Heart left ventricle (tissue), 16 donors: ENCODE measurements around the gene RAI1. TPM values are rescaled to one million over a fixed set of nuclear protein-coding genes. Genes with fewer than 3 reads are reported as not detected.

Experiments
- ATAC-seq, 4 donors: fragments of 200-7000 bp; cut with Tn5 transposase; one replicate each; pipeline ENCODE4 v1.9.1; 2020 to 2022; ENCODE audit warnings: moderate library complexity in 4 of 4, mild to moderate bottlenecking in 3 of 4, moderate number of reproducible peaks in 1 of 4
- DNase-seq, 5 donors: peaks; one replicate each; pipeline ENCODE4 v3.0.0-alpha.2; 2020
- H3K27ac ChIP-seq, 12 donors: fragments of 200-600 bp; sonication (generic) in 4 of 12; one replicate each; pipeline versions ENCODE4 v1.5.0 to v1.8.0; 2016 to 2022; ENCODE audit warnings: mild to moderate bottlenecking in 2 of 12
- H3K27me3 ChIP-seq, 9 donors: fragments of 200-600 bp; sonication (generic) in 2 of 9; one replicate each; pipeline versions ENCODE4 v1.5.1 to v1.8.0; 2016 to 2022; ENCODE audit warnings: mild to moderate bottlenecking in 3 of 9
- H3K36me3 ChIP-seq, 9 donors: fragments of 200-600 bp; sonication (generic) in 2 of 9; one replicate each; pipeline versions ENCODE4 v1.5.0 to v1.8.0; 2018 to 2022; ENCODE audit warnings: mild to moderate bottlenecking in 2 of 9
- H3K4me1 ChIP-seq, 12 donors: fragments of 200-600 bp; sonication (generic) in 4 of 12; one replicate each; pipeline versions ENCODE4 v1.5.0 to v1.8.0; 2016 to 2022; ENCODE audit warnings: mild to moderate bottlenecking in 3 of 12
- H3K4me3 ChIP-seq, 12 donors: fragments of 200-600 bp; sonication (generic) in 4 of 12; one replicate each; pipeline versions ENCODE4 v1.5.0 to v1.8.0; 2017 to 2022; ENCODE audit warnings: mild to moderate bottlenecking in 9 of 12, moderate library complexity in 4 of 12
- H3K9me3 ChIP-seq, 12 donors: fragments of 200-600 bp; sonication (generic) in 4 of 12; one replicate each; pipeline versions ENCODE4 v1.5.0 to v1.8.0; 2016 to 2022; ENCODE audit warnings: mild to moderate bottlenecking in 1 of 12
- POLR2A ChIP-seq, 2 donors: fragments of 450-650 bp; IDR thresholded peaks; one replicate each; pipeline ENCODE4 v1.6.1; 2017; ENCODE audit warnings: antibody characterized with exemption in 2 of 2, mild to moderate bottlenecking in 2 of 2, moderate library complexity in 2 of 2
- WGBS, 4 donors: extraction: QIAGEN DNeasy Blood & Tissue Kit in 2 of 4; methylation state at CpG; one replicate each; pipeline versions ENCODE4 v1.1.5 to v1.1.7; 2013 to 2018; 5-methylcytosine and 5-hydroxymethylcytosine counted together
- intact Hi-C, 10 donors: fragments of 100-400 bp; cut with DNase I; formaldehyde crosslinking; loops; one replicate each; pipeline versions ENCODE4 v1.11.1 to v1.14.2; 2022
- polyA plus RNA-seq, 2 donors: library from polyadenylated mRNA; stranded (reverse); fragments of 200-250 nt; gene quantifications; one replicate each; pipeline ENCODE4 v1.2.3, GENCODE V29; 2013
- total RNA-seq, 9 donors: library from RNA; depleted of rRNA in 2 of 9; stranded (reverse); fragments of >200 nt in 2 of 9; fragmentation: NEBNext Ultra II Directional in 3 of 9; extraction: Animal tissue kit (Norgen Biotek cat#: 25700) in 3 of 9; gene quantifications; one replicate each; pipeline versions ENCODE4 v1.1.0 to v1.2.4, GENCODE V29; 2016 to 2023
- TF ChIP-seq, protein P1 (sequence below), 12 donors: fragments of 200-600 bp; sonication (generic) in 4 of 12; IDR thresholded peaks; one replicate each; pipeline versions ENCODE4 v1.5.0 to v1.8.0; 2018 to 2022; ENCODE audit warnings: antibody characterized with exemption in 12 of 12, mild to moderate bottlenecking in 5 of 12
- donor health status: ischemic (EF 13 %, LVEDD 7.1; RV severe dilation, severe dysfunction).
- donor health status: healthy with polysubstance abuse.
- donor health status: DM: no; HTN: yes; CAD: no.
- donor health status: DM: no; HTN: no; CAD: no.
- donor health status: ischemic (EF 25% LVEDD 6.9; RV normal size, moderate dysfunction).
- donor health status: ischemic (EF 25% LVEDD 5.7; RV mildly dilated, moderate dysfunction).
- donor health status: healthy.
- donor health status: DM: yes; HTN: yes; CAD: no.
- donor health status: ischemic (EF 35%, LVEDD 5.7; RV mildly dilated, moderate dysfunction).
- donor health status: nonischemic (EF 11% LVEDD 7.7; RV severe dilation, severe dysfunction).
- donor health status: DM: yes; HTN: yes; CAD: no.
- donor health status: PGD.
- donor health status: ischemic (EF 29% LVEDD 5.4; RV normal size, mild dysfunction).
- donor health status: nonischemic (EF 23%, LVEDD 6.1; RV moderate dilation, normal function).

The RAI1 gene
- total and polyA plus RNA-seq, 11 donors, result 15.1 to 37.2 (median 20.8) TPM

GRCh38 chr17:17832032-17832363 is 150.7 kb downstream of the RAI1 start:
- H3K4me1 ChIP-seq, result peaks cover 4 to 56% (median 29%) of the 10 kb centered on the region in 12 donors

DNA sequence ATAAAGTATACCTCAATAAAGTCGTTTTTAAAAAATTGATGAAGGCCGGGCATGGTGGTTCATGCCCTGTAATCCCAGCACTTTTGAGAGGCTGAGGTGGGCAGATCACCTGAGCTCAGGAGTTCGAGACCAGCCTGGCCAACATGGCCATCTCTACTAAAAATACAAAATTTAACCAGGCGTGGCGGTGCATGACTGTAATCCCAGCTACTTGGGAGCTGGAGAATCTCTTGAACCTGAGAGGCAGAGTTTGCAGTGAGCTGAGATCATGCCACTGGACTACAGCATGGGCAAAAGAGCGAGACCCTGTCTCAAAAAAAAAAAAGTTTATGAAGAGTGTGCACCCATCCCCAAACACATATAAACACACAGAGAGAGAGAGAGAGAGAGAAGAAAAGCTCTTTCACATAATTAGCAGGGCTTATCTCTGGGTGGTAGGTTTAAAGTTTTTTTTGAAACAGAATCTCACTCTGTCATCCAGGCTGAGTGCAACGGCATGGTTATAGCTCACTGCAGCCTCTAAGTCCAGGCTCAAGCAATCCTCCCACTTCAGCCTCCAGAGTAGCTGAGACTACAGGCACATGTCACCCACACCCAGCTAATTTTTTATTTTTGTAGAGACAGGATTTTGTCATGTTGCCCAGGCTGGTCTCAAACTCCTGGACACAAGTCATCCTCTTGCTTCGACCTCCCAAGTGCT is 152.6 kb downstream of the RAI1 start:
- no peak overlapping the region for H3K4me3 ChIP-seq
- peaks cover 16 to 74% (median 47%) of the 10 kb centered on the region in 12 donors for H3K4me1 ChIP-seq
- no peak for ATAC-seq
- DNase-seq, result no peak
- no peaks in the 10 kb centered on the region for H3K9me3 ChIP-seq
- WGBS, 4 donors, result 83 to 86% (median 84%) methylated on average over 8 of the region's 8 CpGs
- H3K27ac ChIP-seq, result peak overlapping the region in 1 of 12 donors; percentile 98
- H3K36me3 ChIP-seq, result peaks cover 0 to 15% (median 0%) of the 10 kb centered on the region in 9 donors
- TF ChIP-seq, protein P1, sequence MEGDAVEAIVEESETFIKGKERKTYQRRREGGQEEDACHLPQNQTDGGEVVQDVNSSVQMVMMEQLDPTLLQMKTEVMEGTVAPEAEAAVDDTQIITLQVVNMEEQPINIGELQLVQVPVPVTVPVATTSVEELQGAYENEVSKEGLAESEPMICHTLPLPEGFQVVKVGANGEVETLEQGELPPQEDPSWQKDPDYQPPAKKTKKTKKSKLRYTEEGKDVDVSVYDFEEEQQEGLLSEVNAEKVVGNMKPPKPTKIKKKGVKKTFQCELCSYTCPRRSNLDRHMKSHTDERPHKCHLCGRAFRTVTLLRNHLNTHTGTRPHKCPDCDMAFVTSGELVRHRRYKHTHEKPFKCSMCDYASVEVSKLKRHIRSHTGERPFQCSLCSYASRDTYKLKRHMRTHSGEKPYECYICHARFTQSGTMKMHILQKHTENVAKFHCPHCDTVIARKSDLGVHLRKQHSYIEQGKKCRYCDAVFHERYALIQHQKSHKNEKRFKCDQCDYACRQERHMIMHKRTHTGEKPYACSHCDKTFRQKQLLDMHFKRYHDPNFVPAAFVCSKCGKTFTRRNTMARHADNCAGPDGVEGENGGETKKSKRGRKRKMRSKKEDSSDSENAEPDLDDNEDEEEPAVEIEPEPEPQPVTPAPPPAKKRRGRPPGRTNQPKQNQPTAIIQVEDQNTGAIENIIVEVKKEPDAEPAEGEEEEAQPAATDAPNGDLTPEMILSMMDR (IDR thresholded peaks at IDR 0.05), result no peak
- no peak for TF ChIP-seq POLR2A (IDR thresholded peaks at IDR 0.05)
- intact Hi-C loops, result no loop called here
- H3K27me3 ChIP-seq, result no peaks in the 10 kb centered on the region

More at GRCh38 chr17:17832032-17832363, 150.7 kb downstream of the RAI1 start:
- Histone ChIP-seq H3K4me3 (no peak overlapping the region), H3K27me3 (no peaks in the 10 kb centered on the region), H3K9me3 (no peaks in the 10 kb centered on the region), H3K36me3 (peaks cover 0 to 15% (median 0%) of the 10 kb centered on the region in 9 donors), H3K27ac (peak overlapping the region in 6 of 12 donors; percentile 34 to 79 (median 74))
- DNase-seq (no peak), ATAC-seq (no peak)
- intact Hi-C loops, result no loop called here
- 91 to 97% (median 94%) methylated on average over 2 of the region's 2 CpGs for WGBS, 4 donors
- TF ChIP-seq, protein P1 (IDR thresholded peaks at IDR 0.05), result no peak
- TF ChIP-seq POLR2A (IDR thresholded peaks at IDR 0.05), result no peak

DNA sequence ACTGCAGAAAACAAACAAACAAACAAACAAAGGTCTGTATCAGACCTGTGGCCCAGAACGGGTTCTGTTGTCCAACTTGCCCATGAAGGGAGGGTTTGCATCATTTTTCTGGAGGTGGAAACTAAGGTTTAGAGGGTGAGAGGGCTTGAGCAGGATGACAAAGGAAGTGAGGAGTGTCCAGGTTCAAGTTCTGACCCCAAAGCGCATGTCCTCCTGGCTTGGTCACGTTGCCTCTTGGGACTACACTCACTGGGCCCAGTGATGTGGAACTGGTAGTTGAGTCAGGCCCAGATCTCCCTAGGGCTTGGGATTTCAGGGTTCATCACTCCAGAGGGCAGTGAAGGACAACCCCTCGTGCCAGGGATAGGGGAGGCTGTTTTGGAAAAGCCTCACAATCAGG is 153.7 kb downstream of the RAI1 start:
- 76 to 88% (median 81%) methylated on average over 4 of the region's 4 CpGs for WGBS, 4 donors
- DNase-seq (no peak), ATAC-seq (no peak)
- TF ChIP-seq, protein P1 (IDR thresholded peaks at IDR 0.05), result no peak
- no peak for TF ChIP-seq POLR2A (IDR thresholded peaks at IDR 0.05)
- Histone ChIP-seq H3K9me3 (no peaks in the 10 kb centered on the region), H3K27ac (peak overlapping the region in 9 of 12 donors; percentile 96 to 99 (median 99)), H3K27me3 (no peaks in the 10 kb centered on the region), H3K4me1 (peaks cover 21 to 78% (median 58%) of the 10 kb centered on the region in 12 donors), H3K4me3 (peak overlapping the region in 2 of 12 donors; percentile 79 to 86), H3K36me3 (peaks cover 0 to 15% (median 0%) of the 10 kb centered on the region in 9 donors)
- intact Hi-C loops, result no loop called here

DNA sequence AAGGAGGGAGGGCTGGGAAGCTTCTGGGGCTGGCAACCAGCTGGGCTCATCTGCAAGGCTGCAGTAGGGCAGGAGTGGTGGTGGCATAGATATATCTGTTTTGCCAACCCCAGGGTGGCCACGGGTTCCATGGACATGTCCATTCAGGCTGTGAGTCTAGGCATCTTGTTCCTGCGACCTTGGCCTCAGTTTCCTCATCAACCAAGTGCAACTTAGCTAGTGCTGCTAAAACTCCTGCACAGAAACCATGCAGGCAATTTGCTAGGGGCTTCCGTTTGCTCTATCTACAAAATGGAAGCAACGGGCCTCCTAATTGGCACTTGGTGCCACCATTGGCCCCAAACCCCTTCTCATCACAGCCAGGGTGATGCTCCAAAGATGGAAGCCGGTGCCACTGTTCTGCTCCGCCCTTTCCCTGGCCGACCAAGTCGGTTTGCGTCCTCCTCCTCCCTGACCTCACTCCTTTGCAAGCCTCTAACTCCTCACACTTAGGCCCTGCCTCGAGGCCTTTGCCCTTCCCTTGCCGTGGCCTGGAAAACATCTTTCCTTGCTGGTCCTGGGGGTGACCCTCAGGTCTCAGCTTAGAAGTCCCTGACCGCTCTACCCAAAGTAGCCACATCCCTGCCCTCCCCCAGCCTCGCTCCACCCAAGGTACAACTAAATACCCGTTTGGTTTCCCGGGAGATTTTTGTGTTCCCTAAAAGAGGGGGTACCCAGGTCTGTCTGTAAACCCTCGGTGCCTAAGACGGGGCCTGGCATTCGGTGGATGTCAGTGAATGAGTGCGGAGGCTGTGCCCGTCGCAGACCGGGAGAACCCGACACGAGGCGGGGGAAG is 154.4 kb downstream of the RAI1 start:
- H3K36me3 ChIP-seq, result peaks cover 0 to 15% (median 0%) of the 10 kb centered on the region in 9 donors
- H3K27me3 ChIP-seq, result no peaks in the 10 kb centered on the region
- H3K4me1 ChIP-seq, result peaks cover 22 to 82% (median 62%) of the 10 kb centered on the region in 12 donors
- H3K4me3 ChIP-seq, result peak overlapping the region in 11 of 12 donors; percentile 58 to 98 (median 78)
- DNase-seq (no peak), ATAC-seq (no peak)
- intact Hi-C loops, result loop anchor here in 1 of 10 donors (2.0 kb wide), 1 partner anchor 13 kb away; no protein-coding TSS in a partner anchor
- H3K27ac ChIP-seq, result peak overlapping the region; percentile 96 to 99 (median 98)
- no peak for TF ChIP-seq POLR2A (IDR thresholded peaks at IDR 0.05)
- TF ChIP-seq, protein P1 (IDR thresholded peaks at IDR 0.05), result no peak
- no peaks in the 10 kb centered on the region for H3K9me3 ChIP-seq
- WGBS, 4 donors, result 24 to 30% (median 26%) methylated on average over 22 to 25 of the region's 25 CpGs
